Activated CD8-positive, alpha-beta T cell treated with anti-CD3 and anti-CD28 coated beads, Interleukin-2, amount 10 ng/mL, durations not matched to agents 7 days and 5 days (primary cell): ENCODE data around the gene SIGLEC14. TPM values are rescaled to one million over a fixed set of nuclear protein-coding genes. Genes with fewer than 3 reads are reported as not detected.
A peak's percentile ranks its signal among the peaks of the same experiment; 100 is the strongest.
"Not testable (repeated sequence)": the region's sequence is repeated elsewhere in the genome, so short reads cannot be mapped to it uniquely, and the experiment has no call there.

Experiments
- ATAC-seq: fragments of 150-1000 bp; cut with Tn5 transposase; one replicate; pipeline ENCODE4 v1.10.0; 2021; ENCODE audit warnings: moderate library complexity
- CTCF ChIA-PET: fragments of 350-600 bp; sonication (Branson Sonifier 250); formaldehyde crosslinking; loops from one replicate; lab custom pipeline; 2021; ENCODE audit warnings: antibody characterized with exemption; lab: Charles Lee
- POLR2A ChIA-PET: fragments of 350-600 bp; sonication (Branson Sonifier 250); formaldehyde crosslinking; loops from one replicate; lab custom pipeline; 2021; ENCODE audit warnings: antibody characterized with exemption; lab: Charles Lee
- DNase-seq: peaks from one replicate; pipeline ENCODE4 v3.0.0-alpha.2; 2020
- H3K27ac Mint-ChIP-seq: one replicate; pipeline ENCODE4 v1.8.0; 2021; ENCODE audit warnings: mild to moderate bottlenecking, mixed read lengths
- H3K27me3 Mint-ChIP-seq: one replicate; pipeline ENCODE4 v1.8.0; 2021; ENCODE audit warnings: low read depth, mixed read lengths
- H3K36me3 Mint-ChIP-seq: one replicate; pipeline ENCODE4 v1.8.0; 2021; ENCODE audit warnings: low read depth, mixed read lengths
- H3K4me1 Mint-ChIP-seq: one replicate; pipeline ENCODE4 v1.8.0; 2021; ENCODE audit warnings: low read depth, mixed read lengths
- H3K4me3 Mint-ChIP-seq: one replicate; pipeline ENCODE4 v1.8.0; 2021; ENCODE audit warnings: mild to moderate bottlenecking, mixed read lengths
- H3K9me3 Mint-ChIP-seq: one replicate; pipeline ENCODE4 v1.8.0; 2022; ENCODE audit warnings: mixed read lengths; ENCODE audit not compliant: insufficient read depth
- total RNA-seq, 2 experiments: library from RNA; stranded (reverse); gene quantifications; one replicate each; pipeline ENCODE4 v1.2.3, GENCODE V29; 2021

The SIGLEC14 gene
- total RNA-seq, 2 experiments from 2014 or later = not detected

DNA sequence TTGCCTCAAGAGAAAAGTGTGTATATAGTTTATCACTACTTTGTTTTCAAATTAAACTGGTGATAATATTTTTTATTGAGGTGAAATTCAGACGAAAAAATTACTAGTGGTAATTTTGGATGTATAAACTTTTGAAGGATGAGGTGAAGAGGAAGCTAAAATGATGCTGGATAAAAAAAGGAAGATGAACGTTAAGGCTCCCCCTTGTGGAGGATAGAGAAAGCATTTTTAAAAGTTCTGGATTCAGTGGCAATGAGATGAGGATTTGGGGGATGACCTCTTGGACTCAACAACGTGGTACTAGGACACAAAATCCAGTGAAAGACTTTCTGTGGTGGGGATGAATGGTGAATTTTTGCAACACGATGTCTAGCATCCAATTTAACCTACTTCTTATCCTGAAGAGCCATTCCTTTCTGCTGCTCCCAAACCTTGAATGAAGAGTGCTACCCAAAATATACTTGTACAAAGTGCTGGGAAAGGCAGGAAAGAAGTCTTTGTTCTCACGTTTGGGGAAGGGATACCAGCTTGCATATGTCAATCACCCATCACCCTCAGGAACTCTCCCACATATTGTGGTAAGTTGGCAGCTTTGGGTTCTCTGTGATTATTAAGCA is 9.2 kb downstream of the SIGLEC14 start:
- ATAC-seq = no peak
- CTCF ChIA-PET = interaction anchor here (0.8 to 1.9 kb wide), 9 partner anchors 9 to 198 kb away, joined by 3 to 15 read pairs (median 3); partner anchors contain the start of gene SIGLEC14
- POLR2A ChIA-PET = no interaction called here
- peaks cover 8% of the 10 kb centered on the region for H3K4me1 Mint-ChIP-seq
- H3K27ac Mint-ChIP-seq = no peak overlapping the region
- peaks cover 26% of the 10 kb centered on the region for H3K27me3 Mint-ChIP-seq
- H3K9me3 Mint-ChIP-seq = peaks cover 6% of the 10 kb centered on the region
- H3K36me3 Mint-ChIP-seq = no peaks in the 10 kb centered on the region
- DNase-seq = no peak
- H3K4me3 Mint-ChIP-seq = no peak overlapping the region

- no peaks in the 10 kb centered on the region for H3K36me3 Mint-ChIP-seq
- no peak overlapping the region for H3K27ac Mint-ChIP-seq
- DNase-seq (no peak), ATAC-seq (no peak)
- ChIA-PET CTCF (interaction anchor here (1.1 kb wide), 1 partner anchor 29 kb away, joined by 3 read pairs; no protein-coding TSS in a partner anchor), POLR2A (no interaction called here)
- peaks cover 6% of the 10 kb centered on the region for H3K27me3 Mint-ChIP-seq
- no peak overlapping the region for H3K4me3 Mint-ChIP-seq
- H3K4me1 Mint-ChIP-seq = peaks cover 8% of the 10 kb centered on the region
- peaks cover 4% of the 10 kb centered on the region for H3K9me3 Mint-ChIP-seq
Measured at GRCh38 chr19:51632126-51632525, 14.5 kb downstream of the SIGLEC14 start.

- ATAC-seq, POLR2A ChIA-PET, H3K4me3 Mint-ChIP-seq, H3K27me3 Mint-ChIP-seq, H3K27ac Mint-ChIP-seq, H3K36me3 Mint-ChIP-seq, H3K9me3 Mint-ChIP-seq, DNase-seq, H3K4me1 Mint-ChIP-seq: not testable (repeated sequence)
- CTCF ChIA-PET = interaction anchor here (1.7 kb wide), 1 partner anchor 157 kb away, joined by 4 read pairs; no protein-coding TSS in a partner anchor
Measured at GRCh38 chr19:51630315-51630714, 16.3 kb downstream of the SIGLEC14 start, which contains the start of gene SIGLEC5. Gene SIGLEC5 (minus strand): TSS chr19:51630401. CDS start chr19:51630335, 66 bp downstream.

DNA sequence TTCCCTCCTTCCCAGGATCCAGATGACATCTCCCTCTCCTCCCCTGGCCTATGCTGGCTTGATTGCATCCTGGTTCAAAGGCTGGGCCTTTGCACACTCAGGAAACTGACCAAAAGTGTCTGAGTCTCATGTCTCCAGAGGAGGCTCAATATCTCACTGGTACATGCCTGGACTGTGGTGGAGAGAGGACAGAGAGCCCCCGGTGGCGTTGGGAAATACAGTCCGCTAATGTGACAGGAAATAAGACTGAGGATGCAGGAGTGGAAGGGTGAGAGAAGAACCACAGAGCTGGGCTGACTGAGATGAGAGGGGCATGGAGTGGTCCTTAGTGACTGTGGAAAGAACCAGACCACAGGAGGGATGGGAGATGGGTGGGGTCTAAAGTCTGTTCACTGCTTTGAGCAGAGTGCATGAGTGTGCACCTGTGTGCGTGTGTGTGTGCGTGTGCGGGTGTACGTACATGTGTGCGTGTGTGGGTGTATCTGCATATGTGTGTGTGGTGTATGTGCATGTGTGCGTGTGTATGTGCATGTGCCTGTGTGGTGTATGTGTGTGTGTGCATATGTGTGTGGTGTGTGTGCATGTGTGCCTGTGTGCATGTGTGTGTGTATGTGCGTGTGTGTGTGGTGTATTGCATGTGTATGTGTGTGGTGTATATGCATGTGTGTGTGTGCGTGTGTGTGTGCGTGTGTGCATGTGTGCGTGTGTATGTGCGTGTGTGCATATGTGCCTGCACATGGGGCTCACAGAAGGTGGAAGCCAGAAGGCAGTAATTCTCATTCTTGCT is 18.3 kb downstream of the SIGLEC14 start:
- CTCF ChIA-PET = no interaction called here
- ATAC-seq (no peak), DNase-seq (no peak)
- Mint-ChIP-seq H3K4me3 (no peak overlapping the region), H3K36me3 (no peaks in the 10 kb centered on the region), H3K27ac (no peak overlapping the region), H3K4me1 (no peaks in the 10 kb centered on the region), H3K27me3 (peaks cover 8% of the 10 kb centered on the region), H3K9me3 (no peaks in the 10 kb centered on the region)
- POLR2A ChIA-PET = no interaction called here

- ChIA-PET POLR2A (no interaction called here), CTCF (interaction anchor here (0.8 kb wide), 1 partner anchor 11 kb away, joined by 3 read pairs; no protein-coding TSS in a partner anchor)
- ATAC-seq (no peak), DNase-seq (no peak)
- no peak overlapping the region for H3K27ac Mint-ChIP-seq
- no peaks in the 10 kb centered on the region for H3K4me1 Mint-ChIP-seq
- H3K36me3 Mint-ChIP-seq = no peaks in the 10 kb centered on the region
- no peak overlapping the region for H3K4me3 Mint-ChIP-seq
- H3K9me3 Mint-ChIP-seq = no peaks in the 10 kb centered on the region
- H3K27me3 Mint-ChIP-seq = peaks cover 8% of the 10 kb centered on the region
Measured at GRCh38 chr19:51627491-51628138, 19.0 kb downstream of the SIGLEC14 start.

GRCh38 chr19:51626675-51627074 is 19.9 kb downstream of the SIGLEC14 start:
- CTCF ChIA-PET = interaction anchor here (0.8 kb wide), 1 partner anchor 12 kb away, joined by 3 read pairs; no protein-coding TSS in a partner anchor
- Mint-ChIP-seq H3K4me3 (no peak overlapping the region), H3K27ac (no peak overlapping the region), H3K4me1 (no peaks in the 10 kb centered on the region), H3K27me3 (peaks cover 8% of the 10 kb centered on the region), H3K9me3 (no peaks in the 10 kb centered on the region), H3K36me3 (no peaks in the 10 kb centered on the region)
- DNase-seq (no peak), ATAC-seq (no peak)
- POLR2A ChIA-PET = no interaction called here

DNA sequence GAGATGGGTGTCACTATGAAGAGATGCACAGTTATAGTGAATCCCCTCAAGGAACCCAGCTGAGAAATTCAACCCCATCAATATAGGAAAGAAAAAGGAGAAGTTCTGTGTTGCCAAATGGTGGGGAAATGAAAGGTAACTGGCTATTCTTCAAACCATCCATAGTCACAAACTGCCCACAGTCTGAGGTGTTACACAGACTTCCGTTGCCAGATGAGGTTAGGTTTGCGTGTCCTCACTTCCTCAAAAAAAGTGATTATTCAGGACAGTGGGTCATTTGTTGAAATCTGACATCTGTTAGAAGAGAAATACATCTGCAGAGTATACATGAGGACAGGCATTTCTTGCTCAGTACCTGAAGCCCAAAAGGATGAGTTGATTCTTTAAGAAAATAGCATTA is 25.4 kb downstream of the SIGLEC14 start:
- H3K9me3 Mint-ChIP-seq = no peaks in the 10 kb centered on the region
- DNase-seq (no peak), ATAC-seq (no peak)
- peaks cover 12% of the 10 kb centered on the region for H3K27me3 Mint-ChIP-seq
- no peak overlapping the region for H3K4me3 Mint-ChIP-seq
- no peaks in the 10 kb centered on the region for H3K36me3 Mint-ChIP-seq
- no peak overlapping the region for H3K27ac Mint-ChIP-seq
- CTCF ChIA-PET = no interaction called here
- peaks cover 12% of the 10 kb centered on the region for H3K4me1 Mint-ChIP-seq
- POLR2A ChIA-PET = no interaction called here

DNA sequence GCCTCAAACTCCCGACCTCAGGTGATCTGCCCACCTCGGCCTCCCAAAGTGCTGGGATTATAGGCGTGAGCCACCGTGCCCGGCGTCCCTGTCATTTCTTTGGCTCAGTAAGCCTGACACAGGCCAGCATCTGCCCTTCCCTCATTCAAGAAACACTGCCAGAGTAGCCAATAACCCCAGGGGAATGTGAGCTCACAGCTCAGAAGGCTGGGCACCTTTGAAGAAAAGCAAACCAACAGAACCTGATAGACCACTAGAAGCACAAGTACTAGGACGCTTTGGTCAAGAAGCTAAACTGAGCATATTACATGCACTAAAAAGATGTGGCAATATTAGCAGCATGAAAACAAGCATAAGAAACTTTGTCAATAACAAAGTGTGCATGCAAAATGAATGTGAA is 30.6 kb downstream of the SIGLEC14 start:
- Mint-ChIP-seq H3K36me3 (no peaks in the 10 kb centered on the region), H3K9me3 (no peaks in the 10 kb centered on the region), H3K4me3 (no peak overlapping the region), H3K27ac (no peak overlapping the region), H3K4me1 (peaks cover 7% of the 10 kb centered on the region), H3K27me3 (peaks cover 7% of the 10 kb centered on the region)
- ATAC-seq (no peak), DNase-seq (no peak)
- ChIA-PET POLR2A (interaction anchor here (0.6 kb wide), 1 partner anchor 461 kb away, joined by 4 read pairs; no protein-coding TSS in a partner anchor), CTCF (no interaction called here)

DNA sequence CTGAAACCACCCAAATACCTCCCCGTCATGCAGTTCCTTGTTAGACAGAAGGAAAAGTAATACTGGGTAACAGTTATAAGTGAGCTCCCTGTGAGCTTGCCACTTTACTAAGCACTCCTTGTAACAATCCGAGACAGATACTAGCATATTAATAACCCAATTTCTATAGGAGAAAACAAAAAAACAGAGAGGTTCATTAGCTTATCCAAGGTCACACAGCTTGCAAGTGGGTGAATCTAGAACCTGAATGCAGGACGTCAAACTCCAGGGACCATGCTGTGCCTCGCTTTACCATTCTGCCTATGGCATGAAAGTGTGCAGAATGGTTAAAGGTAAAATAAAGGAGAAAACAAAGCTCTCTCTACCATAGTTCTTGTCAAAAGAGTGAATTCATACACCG is 31.8 kb downstream of the SIGLEC14 start:
- Mint-ChIP-seq H3K9me3 (no peaks in the 10 kb centered on the region), H3K4me3 (no peak overlapping the region), H3K4me1 (no peaks in the 10 kb centered on the region), H3K27ac (no peak overlapping the region), H3K36me3 (no peaks in the 10 kb centered on the region), H3K27me3 (no peaks in the 10 kb centered on the region)
- no peak for ATAC-seq
- peak; percentile 1 for DNase-seq
- ChIA-PET CTCF (interaction anchor here (1.3 kb wide), 1 partner anchor 47 kb away, joined by 3 read pairs; no protein-coding TSS in a partner anchor), POLR2A (no interaction called here)

- DNase-seq = no peak
- CTCF ChIA-PET = no interaction called here
- Mint-ChIP-seq H3K9me3 (no peaks in the 10 kb centered on the region), H3K4me3 (no peak overlapping the region), H3K27me3 (no peaks in the 10 kb centered on the region), H3K27ac (no peak overlapping the region), H3K36me3 (no peaks in the 10 kb centered on the region), H3K4me1 (peaks cover 14% of the 10 kb centered on the region)
- ATAC-seq = no peak
- POLR2A ChIA-PET = no interaction called here
Measured at GRCh38 chr19:51610576-51610975, 36.0 kb downstream of the SIGLEC14 start.

- DNase-seq (peak; percentile 81), ATAC-seq (peak; percentile 49)
- no peaks in the 10 kb centered on the region for H3K27me3 Mint-ChIP-seq
- no peak overlapping the region for H3K4me3 Mint-ChIP-seq
- ChIA-PET CTCF (interaction anchor here (0.6 to 2.2 kb wide), 6 partner anchors 12 to 95 kb away, joined by 3 to 6 read pairs (median 3); no protein-coding TSS in a partner anchor), POLR2A (no interaction called here)
- no peaks in the 10 kb centered on the region for H3K36me3 Mint-ChIP-seq
- H3K27ac Mint-ChIP-seq = no peak overlapping the region
- no peaks in the 10 kb centered on the region for H3K9me3 Mint-ChIP-seq
- peaks cover 14% of the 10 kb centered on the region for H3K4me1 Mint-ChIP-seq
Measured at GRCh38 chr19:51607920-51608562, 38.6 kb downstream of the SIGLEC14 start.
